ES-I3 (cell line): ENCODE measurements around the gene FGF1.

Source experiments
- H3K36me3 ChIP-seq: 2 replicates; pipeline ENCODE4 v1.6.1; 2013; ENCODE audit warnings: mild to moderate bottlenecking, low read length, control low read depth, moderate library complexity; ENCODE audit not compliant: insufficient read depth
- H3K4me1 ChIP-seq: 2 replicates; pipeline ENCODE4 v1.6.1; 2013; ENCODE audit warnings: mild to moderate bottlenecking, control low read depth, low read length; ENCODE audit not compliant: insufficient read depth
- H3K9ac ChIP-seq: 2 replicates; pipeline ENCODE4 v1.6.1; 2013; ENCODE audit warnings: low read depth, mild to moderate bottlenecking, low read length, moderate library complexity
- H3K9me3 ChIP-seq: 2 replicates; pipeline ENCODE4 v1.6.1; 2013; ENCODE audit warnings: mild to moderate bottlenecking, low read length, moderate library complexity; ENCODE audit not compliant: control insufficient read depth, insufficient read depth

The FGF1 gene

GRCh38 chr5:142590451-142591231 is 95.2 kb downstream of the FGF1 start:
- Histone ChIP-seq H3K9ac (no peak overlapping the region), H3K36me3 (no peaks in the 10 kb centered on the region), H3K4me1 (peaks cover 5% of the 10 kb centered on the region; the same call in 1 of the 2 replicates), H3K9me3 (0 out of 2 replicates have a peak, but pooled peaks cover under 1% of the 10 kb centered on the region)

DNA sequence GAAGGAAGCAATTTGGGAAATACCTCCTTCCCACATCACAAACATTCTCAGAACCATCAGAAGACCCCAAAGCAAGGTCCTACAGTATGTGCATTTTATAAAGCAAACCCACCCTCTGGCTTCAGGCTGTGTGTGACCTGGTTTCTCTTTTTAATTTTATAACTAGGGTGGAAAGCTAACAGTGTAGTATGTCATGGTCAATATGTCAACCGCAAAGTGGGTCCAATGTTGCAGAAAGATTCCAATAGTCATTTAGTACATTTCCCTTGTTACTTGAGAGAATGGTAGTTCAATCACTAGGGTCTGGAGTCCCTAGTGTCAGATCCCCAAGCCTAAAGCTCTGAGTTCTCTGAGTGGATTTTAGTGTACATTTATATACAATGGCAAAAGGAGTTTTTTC is 96.2 kb downstream of the FGF1 start:
- Histone ChIP-seq H3K4me1 (peaks cover 5% of the 10 kb centered on the region; the same call in 1 of the 2 replicates), H3K9ac (no peak overlapping the region), H3K9me3 (no peaks in the 10 kb centered on the region), H3K36me3 (no peaks in the 10 kb centered on the region)

- no peak overlapping the region for H3K9ac ChIP-seq
- H3K36me3 ChIP-seq = no peaks in the 10 kb centered on the region
- peaks cover 5% of the 10 kb centered on the region; the same call in 1 of the 2 replicates for H3K4me1 ChIP-seq
- no peaks in the 10 kb centered on the region for H3K9me3 ChIP-seq
Measured at GRCh38 chr5:142587354-142587965, 98.4 kb downstream of the FGF1 start.

DNA sequence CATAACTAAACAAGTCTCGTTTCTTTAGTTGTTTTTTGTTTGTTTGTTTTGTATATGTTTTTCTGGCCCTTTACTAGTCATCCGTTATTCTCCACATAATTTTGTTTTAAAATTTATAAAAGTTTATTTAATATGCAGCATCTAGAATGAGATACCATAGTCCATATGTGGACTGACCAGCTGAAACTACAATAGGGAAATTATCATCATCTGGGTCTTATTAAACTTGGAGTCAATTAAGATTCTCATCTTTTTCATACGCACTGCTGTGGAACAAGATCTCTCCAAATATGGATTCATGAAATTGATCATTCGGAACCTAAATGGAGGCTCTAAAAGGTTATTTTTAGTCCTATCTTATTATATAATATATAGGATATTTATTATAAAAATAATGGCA is 99.3 kb downstream of the FGF1 start:
- no peak overlapping the region for H3K9ac ChIP-seq
- H3K4me1 ChIP-seq = peaks cover 5% of the 10 kb centered on the region; the same call in 1 of the 2 replicates
- H3K9me3 ChIP-seq = no peaks in the 10 kb centered on the region
- H3K36me3 ChIP-seq = no peaks in the 10 kb centered on the region

DNA sequence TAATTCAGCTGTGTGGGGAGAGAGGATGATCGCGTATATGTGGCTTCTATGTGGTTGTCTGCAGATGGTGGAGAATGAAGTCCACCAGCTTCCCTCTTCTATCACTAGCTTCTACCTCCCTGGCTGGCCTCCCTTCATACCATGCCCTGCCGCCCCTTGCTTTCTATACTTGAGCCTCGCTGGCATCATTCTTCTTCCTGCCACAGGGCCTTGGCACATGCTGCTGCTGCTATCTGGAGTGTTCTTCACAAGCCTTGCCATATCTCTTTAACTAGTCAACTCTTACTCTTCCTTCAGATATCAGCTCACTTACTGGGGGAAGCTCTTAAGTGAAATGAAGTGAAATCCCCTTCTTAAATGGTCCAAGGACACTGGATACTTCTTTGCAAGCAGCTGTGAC is 100.4 kb downstream of the FGF1 start:
- Histone ChIP-seq H3K9me3 (no peaks in the 10 kb centered on the region), H3K36me3 (no peaks in the 10 kb centered on the region), H3K4me1 (no peaks in the 10 kb centered on the region), H3K9ac (no peak overlapping the region)

- H3K9ac ChIP-seq = no peak overlapping the region
- no peaks in the 10 kb centered on the region for H3K36me3 ChIP-seq
- H3K9me3 ChIP-seq = no peaks in the 10 kb centered on the region
- no peaks in the 10 kb centered on the region for H3K4me1 ChIP-seq
Measured at GRCh38 chr5:142584891-142585290, 101.0 kb downstream of the FGF1 start.

- Histone ChIP-seq H3K9ac (no peak overlapping the region), H3K9me3 (peaks cover 4% of the 10 kb centered on the region), H3K36me3 (no peaks in the 10 kb centered on the region), H3K4me1 (no peaks in the 10 kb centered on the region)
Measured at GRCh38 chr5:142578161-142578830, 107.6 kb downstream of the FGF1 start.

GRCh38 chr5:142576804-142577203 is 109.1 kb downstream of the FGF1 start:
- Histone ChIP-seq H3K36me3 (no peaks in the 10 kb centered on the region), H3K4me1 (no peaks in the 10 kb centered on the region), H3K9ac (no peak overlapping the region)

DNA sequence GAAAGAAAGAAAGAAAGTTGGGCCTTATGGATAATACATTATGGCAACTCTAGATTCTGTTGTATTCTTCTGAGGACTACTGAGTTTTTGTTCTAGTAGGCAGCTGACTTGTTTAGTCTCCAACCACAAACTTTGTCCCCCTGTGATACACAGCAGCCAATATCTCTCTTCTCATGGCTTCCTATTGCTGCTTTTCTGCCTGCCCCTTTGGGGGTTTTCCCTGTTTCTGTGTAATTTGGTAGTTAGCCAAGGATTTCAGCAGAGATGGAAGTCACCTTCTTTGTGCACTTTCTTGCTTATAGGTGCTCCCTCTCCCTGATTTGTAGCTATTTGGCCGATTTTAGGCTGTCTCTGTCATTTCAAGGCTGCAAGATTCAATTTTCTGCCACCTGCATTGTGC is 109.6 kb downstream of the FGF1 start:
- no peak overlapping the region for H3K9ac ChIP-seq
- H3K4me1 ChIP-seq = no peaks in the 10 kb centered on the region
- no peaks in the 10 kb centered on the region for H3K36me3 ChIP-seq
- peaks cover 4% of the 10 kb centered on the region for H3K9me3 ChIP-seq

More at GRCh38 chr5:142576804-142577203, 109.1 kb downstream of the FGF1 start:
- H3K9me3 ChIP-seq = peaks cover 4% of the 10 kb centered on the region

DNA sequence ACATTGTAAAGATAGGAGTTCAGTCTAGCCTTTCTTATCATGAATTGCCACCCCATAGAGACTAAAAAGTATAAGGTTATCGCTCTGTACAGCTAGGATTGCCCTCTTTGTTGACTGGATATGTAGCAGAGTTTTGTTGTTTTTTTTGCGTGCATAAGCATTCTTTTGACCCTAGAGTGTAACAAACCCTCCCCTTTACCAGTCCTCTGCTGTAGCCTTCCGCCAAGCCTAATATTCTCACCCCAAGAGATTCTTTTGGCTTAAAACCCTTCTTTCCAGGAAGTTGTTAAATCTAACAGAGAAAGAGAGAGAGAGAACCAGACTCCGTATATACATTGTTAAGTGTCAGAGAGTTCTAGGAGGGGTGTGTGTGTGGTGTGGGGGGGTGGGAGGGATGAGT is 113.9 kb downstream of the FGF1 start:
- Histone ChIP-seq H3K9me3 (no peaks in the 10 kb centered on the region), H3K4me1 (no peaks in the 10 kb centered on the region), H3K9ac (no peak overlapping the region), H3K36me3 (no peaks in the 10 kb centered on the region)

GRCh38 chr5:142571371-142571770 is 114.5 kb downstream of the FGF1 start:
- Histone ChIP-seq H3K36me3 (no peaks in the 10 kb centered on the region), H3K9ac (no peak overlapping the region), H3K9me3 (no peaks in the 10 kb centered on the region), H3K4me1 (no peaks in the 10 kb centered on the region)

GRCh38 chr5:142569905-142570304 is 116.0 kb downstream of the FGF1 start:
- Histone ChIP-seq H3K9ac (no peak overlapping the region), H3K9me3 (no peaks in the 10 kb centered on the region), H3K4me1 (no peaks in the 10 kb centered on the region), H3K36me3 (no peaks in the 10 kb centered on the region)

- no peaks in the 10 kb centered on the region for H3K4me1 ChIP-seq
- no peaks in the 10 kb centered on the region for H3K9me3 ChIP-seq
- H3K36me3 ChIP-seq = no peaks in the 10 kb centered on the region
- no peak overlapping the region for H3K9ac ChIP-seq
Measured at GRCh38 chr5:142568996-142569335, 116.9 kb downstream of the FGF1 start.

GRCh38 chr5:142568283-142568995 is 117.5 kb downstream of the FGF1 start:
- no peaks in the 10 kb centered on the region for H3K36me3 ChIP-seq
- no peak overlapping the region for H3K9ac ChIP-seq
- H3K4me1 ChIP-seq = no peaks in the 10 kb centered on the region
- H3K9me3 ChIP-seq = no peaks in the 10 kb centered on the region
